Ovary (tissue), 3 donors: ENCODE results near the gene RERE.

Experiments used
- EP300 ChIP-seq: sonication (generic); formaldehyde crosslinking; IDR thresholded peaks from one replicate; pipeline ENCODE4 v1.6.1; 2017; ENCODE audit warnings: antibody characterized with exemption
- POLR2A ChIP-seq: fragments of 450-650 bp; IDR thresholded peaks from one replicate; pipeline ENCODE4 v1.6.1; 2017; ENCODE audit warnings: antibody characterized with exemption, mild to moderate bottlenecking, moderate library complexity
- TF ChIP-seq, protein P1 (sequence below), 3 donors: fragments of 450-650 bp in 2 of 3; fragments of 200-600 bp in 1 of 3; IDR thresholded peaks; one replicate each; pipeline versions ENCODE4 v1.5.1 to v1.8.0; 2016 to 2022; ENCODE audit warnings: antibody characterized with exemption in 3 of 3, mild to moderate bottlenecking in 1 of 3
- donor health status: DM: no; HTN: no; CAD: no.

DNA sequence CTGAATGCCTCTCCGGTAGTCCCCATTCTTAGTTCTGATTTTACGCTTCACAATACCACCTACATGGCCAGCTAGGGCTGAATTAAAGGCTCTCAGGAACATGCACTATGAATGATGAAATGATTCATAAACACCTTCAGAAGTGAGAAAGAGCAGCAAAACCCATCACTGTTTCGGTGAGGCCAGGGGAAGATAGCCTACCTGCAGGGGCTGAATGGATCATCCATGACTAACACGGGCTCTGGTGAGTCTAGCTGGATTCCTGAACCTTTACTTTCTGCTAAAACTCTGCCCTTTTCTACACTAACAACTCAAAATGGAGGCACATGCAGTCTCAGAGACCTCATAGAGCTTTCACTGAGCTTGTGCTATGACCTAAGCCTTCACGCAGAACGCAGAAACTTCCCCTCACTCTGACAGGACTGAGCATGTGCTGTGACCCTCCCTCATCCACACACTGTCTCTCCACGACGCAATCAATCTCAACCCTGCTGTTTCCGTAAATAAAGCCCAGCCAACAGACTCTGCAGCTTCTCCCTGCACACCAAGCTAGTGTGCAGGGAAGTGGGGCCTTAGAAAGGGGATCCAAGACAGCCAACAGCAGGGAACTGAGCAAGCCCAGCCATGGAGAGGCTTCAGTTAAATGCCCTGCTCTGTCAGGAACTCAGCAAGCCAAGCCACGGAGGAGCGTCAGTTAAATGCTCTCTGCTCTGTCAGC is 291.7 kb downstream of the RERE start:
- TF ChIP-seq, protein P1, sequence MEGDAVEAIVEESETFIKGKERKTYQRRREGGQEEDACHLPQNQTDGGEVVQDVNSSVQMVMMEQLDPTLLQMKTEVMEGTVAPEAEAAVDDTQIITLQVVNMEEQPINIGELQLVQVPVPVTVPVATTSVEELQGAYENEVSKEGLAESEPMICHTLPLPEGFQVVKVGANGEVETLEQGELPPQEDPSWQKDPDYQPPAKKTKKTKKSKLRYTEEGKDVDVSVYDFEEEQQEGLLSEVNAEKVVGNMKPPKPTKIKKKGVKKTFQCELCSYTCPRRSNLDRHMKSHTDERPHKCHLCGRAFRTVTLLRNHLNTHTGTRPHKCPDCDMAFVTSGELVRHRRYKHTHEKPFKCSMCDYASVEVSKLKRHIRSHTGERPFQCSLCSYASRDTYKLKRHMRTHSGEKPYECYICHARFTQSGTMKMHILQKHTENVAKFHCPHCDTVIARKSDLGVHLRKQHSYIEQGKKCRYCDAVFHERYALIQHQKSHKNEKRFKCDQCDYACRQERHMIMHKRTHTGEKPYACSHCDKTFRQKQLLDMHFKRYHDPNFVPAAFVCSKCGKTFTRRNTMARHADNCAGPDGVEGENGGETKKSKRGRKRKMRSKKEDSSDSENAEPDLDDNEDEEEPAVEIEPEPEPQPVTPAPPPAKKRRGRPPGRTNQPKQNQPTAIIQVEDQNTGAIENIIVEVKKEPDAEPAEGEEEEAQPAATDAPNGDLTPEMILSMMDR (IDR thresholded peaks at IDR 0.05) = no peak
- TF ChIP-seq POLR2A (peak; percentile 54), EP300 (no peak)
